Stomach (tissue), 4 donors: ENCODE measurements around the gene TBC1D32.

ENCODE experiments used
- POLR2A ChIP-seq, 4 donors: fragments of 450-650 bp; IDR thresholded peaks; one replicate each; pipeline ENCODE4 v1.6.1; 2016; ENCODE audit warnings: antibody characterized with exemption in 4 of 4, control low read depth in 2 of 4, mild to moderate bottlenecking in 1 of 4, moderate library complexity in 1 of 4
- POLR2AphosphoS5 ChIP-seq, 3 donors: sonication (generic); formaldehyde crosslinking; IDR thresholded peaks; one replicate each; pipeline ENCODE4 v1.6.1; 2016; ENCODE audit warnings: antibody characterized with exemption in 3 of 3
- TF ChIP-seq, protein P1 (sequence below), 7 experiments: fragments of 450-650 bp in 4 of 7; fragments of 200-600 bp in 3 of 7; sonication (generic) in 3 of 7; IDR thresholded peaks; one replicate each; pipeline ENCODE4 v1.5.1; 2016 to 2019; ENCODE audit warnings: antibody characterized with exemption in 7 of 7, control low read depth in 2 of 7, mild to moderate bottlenecking in 1 of 7

DNA sequence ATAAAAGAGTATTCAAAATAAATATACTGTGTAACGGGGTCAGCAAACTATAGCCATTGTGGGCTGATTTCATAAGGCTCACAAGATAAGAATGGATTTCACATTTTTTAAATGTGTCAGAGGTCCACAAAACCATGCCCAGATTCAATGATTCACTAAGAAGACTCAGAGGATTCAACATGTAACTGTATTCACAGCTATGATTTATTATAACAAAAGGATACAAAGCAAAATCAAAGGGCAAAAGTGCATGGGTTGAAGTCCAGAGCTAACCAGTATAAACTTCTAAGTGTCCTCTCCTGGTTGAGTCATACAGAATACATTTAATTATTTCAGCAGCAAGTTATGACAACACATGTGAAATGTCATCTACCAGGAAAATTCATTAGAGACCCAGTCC, 49.2 kb downstream of the TBC1D32 start:
- TF ChIP-seq, protein P1, sequence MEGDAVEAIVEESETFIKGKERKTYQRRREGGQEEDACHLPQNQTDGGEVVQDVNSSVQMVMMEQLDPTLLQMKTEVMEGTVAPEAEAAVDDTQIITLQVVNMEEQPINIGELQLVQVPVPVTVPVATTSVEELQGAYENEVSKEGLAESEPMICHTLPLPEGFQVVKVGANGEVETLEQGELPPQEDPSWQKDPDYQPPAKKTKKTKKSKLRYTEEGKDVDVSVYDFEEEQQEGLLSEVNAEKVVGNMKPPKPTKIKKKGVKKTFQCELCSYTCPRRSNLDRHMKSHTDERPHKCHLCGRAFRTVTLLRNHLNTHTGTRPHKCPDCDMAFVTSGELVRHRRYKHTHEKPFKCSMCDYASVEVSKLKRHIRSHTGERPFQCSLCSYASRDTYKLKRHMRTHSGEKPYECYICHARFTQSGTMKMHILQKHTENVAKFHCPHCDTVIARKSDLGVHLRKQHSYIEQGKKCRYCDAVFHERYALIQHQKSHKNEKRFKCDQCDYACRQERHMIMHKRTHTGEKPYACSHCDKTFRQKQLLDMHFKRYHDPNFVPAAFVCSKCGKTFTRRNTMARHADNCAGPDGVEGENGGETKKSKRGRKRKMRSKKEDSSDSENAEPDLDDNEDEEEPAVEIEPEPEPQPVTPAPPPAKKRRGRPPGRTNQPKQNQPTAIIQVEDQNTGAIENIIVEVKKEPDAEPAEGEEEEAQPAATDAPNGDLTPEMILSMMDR (IDR thresholded peaks at IDR 0.05): no peak
- TF ChIP-seq POLR2A (IDR thresholded peaks at IDR 0.05) (no peak), POLR2AphosphoS5 (IDR thresholded peaks at IDR 0.05) (no peak)
